HepG2 (cell line): ENCODE data around the gene RPS19. TPM values are rescaled to one million over a fixed set of nuclear protein-coding genes. Genes with fewer than 3 reads are reported as not detected.

Source experiments
- CEBPG ChIP-seq: IDR thresholded peaks from 2 replicates; pipeline ENCODE4 v1.6.1; 2016
- CSRNP2 ChIP-seq: sonication (generic); formaldehyde crosslinking; conservative IDR thresholded peaks from 2 replicates; pipeline ENCODE4 v1.8.0; 2022; ENCODE audit warnings: low read depth, missing genetic modification reagents
- HMGA1 ChIP-seq: sonication (generic); formaldehyde crosslinking; conservative IDR thresholded peaks from 2 replicates; pipeline ENCODE4 v1.4.0; 2020; ENCODE audit warnings: missing genetic modification reagents
- HOMEZ ChIP-seq: IDR thresholded peaks from 2 replicates; pipeline ENCODE4 v1.6.1; 2016; ENCODE audit warnings: low read depth
- MBNL3 ChIP-seq: fragments of 250-450 bp; sonication (Bioruptor Pico); conservative IDR thresholded peaks from 2 replicates; pipeline ENCODE4 v1.8.0; 2022; ENCODE audit warnings: mild to moderate bottlenecking, inconsistent platforms
- MYC ChIP-seq: sonication (generic); formaldehyde crosslinking; IDR thresholded peaks from 2 replicates; pipeline ENCODE4 v1.9.0; 2021; ENCODE audit warnings: missing genetic modification reagents, borderline replicate concordance
- NR3C1 ChIP-seq: sonication (generic); formaldehyde crosslinking; IDR thresholded peaks from 2 replicates; pipeline ENCODE4 v1.4.0; 2020; ENCODE audit warnings: missing genetic modification reagents
- SNAPC5 ChIP-seq: sonication (generic); formaldehyde crosslinking; IDR thresholded peaks from 2 replicates; pipeline ENCODE4 v1.8.1; 2023; ENCODE audit warnings: mild to moderate bottlenecking, missing genetic modification reagents, borderline replicate concordance
- SUZ12 ChIP-seq: fragments of 150-350 bp; IDR thresholded peaks from 2 replicates; pipeline ENCODE4 v1.6.1; 2014; ENCODE audit warnings: low read depth, low read length
- ZNF101 ChIP-seq: sonication (generic); formaldehyde crosslinking; IDR thresholded peaks from 2 replicates; pipeline ENCODE4 v1.4.0; 2020; ENCODE audit warnings: mild to moderate bottlenecking, low read depth, missing genetic modification reagents, borderline replicate concordance
- ZNF207 ChIP-seq: fragments of 450-650 bp; IDR thresholded peaks from 2 replicates; pipeline ENCODE4 v1.6.1; 2016; ENCODE audit warnings: antibody characterized with exemption, borderline replicate concordance
- ZNF329 ChIP-seq: sonication (generic); formaldehyde crosslinking; IDR thresholded peaks from 2 replicates; pipeline ENCODE4 v1.9.0; 2021; ENCODE audit warnings: low read depth, mild to moderate bottlenecking, missing genetic modification reagents
- ZNF33B ChIP-seq: sonication (generic); formaldehyde crosslinking; IDR thresholded peaks from 2 replicates; pipeline ENCODE4 v1.5.1; 2020; ENCODE audit warnings: mild to moderate bottlenecking, missing genetic modification reagents
- ZNF615 ChIP-seq: sonication (generic); formaldehyde crosslinking; IDR thresholded peaks from 2 replicates; pipeline ENCODE4 v1.5.0; 2020; ENCODE audit warnings: mild to moderate bottlenecking, missing genetic modification reagents, borderline replicate concordance
- ZNF646 ChIP-seq: sonication (generic); formaldehyde crosslinking; IDR thresholded peaks from 2 replicates; pipeline ENCODE4 v1.9.0; 2021; ENCODE audit warnings: mild to moderate bottlenecking, missing genetic modification reagents
- ZNF724P ChIP-seq: sonication (generic); formaldehyde crosslinking; IDR thresholded peaks from 2 replicates; pipeline ENCODE4 v1.8.0; 2022; ENCODE audit warnings: missing genetic modification reagents, borderline replicate concordance
- ZNF773 ChIP-seq: sonication (generic); formaldehyde crosslinking; IDR thresholded peaks from 2 replicates; pipeline ENCODE4 v1.4.0; 2020; ENCODE audit warnings: missing genetic modification reagents, borderline replicate concordance
- polyA plus RNA-seq, 8 experiments: library from polyadenylated mRNA; depleted of rRNA in 3 of 8; stranded (reverse) in 7 of 8; unstranded in 1 of 8; fragments of >200 nt; fragmentation: Illumina TruSeq in 4 of 8; extraction: Trizol in 4 of 8; gene quantifications; 2 replicates each; pipeline versions ENCODE4 v1.2.1 to v1.2.3, GENCODE V29; 2011 to 2016; ENCODE audit warnings: low read depth in 4 of 8, missing spikeins in 1 of 8, mixed read lengths in 1 of 8; ENCODE audit not compliant: insufficient read depth in 1 of 8
- total RNA-seq, 5 experiments: library from RNA; depleted of rRNA; stranded (reverse); fragments of >200 nt; fragmentation: Illumina TruSeq; extraction: Trizol; gene quantifications; 2 replicates each; pipeline ENCODE4 v1.2.3, GENCODE V29; 2016; ENCODE audit warnings: low read depth in 1 of 5

Gene RPS19
- total and polyA plus RNA-seq, 2 of the 13 experiments (the other 11 are each of a cell fraction or from before 2014, with no cell fraction given) = 1,983 to 4,758 TPM

- TF ChIP-seq ZNF646 (CRISPR knock-in tag) (no peak), CEBPG (CRISPR knock-in tag) (peak; percentile 66; the same call in 1 of the 2 replicates), NR3C1 (no peak), SNAPC5 (CRISPR knock-in tag) (peak; percentile 77; the same call in 1 of the 2 replicates), MBNL3 (CRISPR knock-in tag) (no peak), ZNF101 (CRISPR knock-in tag) (no peak), SUZ12 (no peak), ZNF724P (CRISPR knock-in tag) (peak; percentile 80; the same call in 1 of the 2 replicates), ZNF615 (0 out of 2 replicates have a peak, but pooled peaks have one; percentile 37), ZNF207 (no peak), MYC (peak; percentile 94), ZNF773 (CRISPR knock-in tag) (no peak), ZNF329 (peak; percentile 41; the same call in 1 of the 2 replicates), HMGA1 (CRISPR knock-in tag) (no peak), CSRNP2 (no peak), ZNF33B (CRISPR knock-in tag) (no peak), HOMEZ (CRISPR knock-in tag) (no peak)
Measured at GRCh38 chr19:41859618-41860418, at the start of gene RPS19 (continued).
